K562 (cell line): Measurements from ENCODE around the gene GPR22.

Experiments
- JUN ChIP-seq, 2 experiments: sonication (generic) in 1 of 2; formaldehyde crosslinking in 1 of 2; IDR thresholded peaks; 2 replicates each; pipeline versions ENCODE4 v1.6.1 to v1.8.0; 2012 to 2022; ENCODE audit warnings: borderline replicate concordance in 2 of 2, mild to moderate bottlenecking in 2 of 2, improper control_type of control experiment in 1 of 2, low read depth in 1 of 2, low read length in 1 of 2, missing genetic modification reagents in 1 of 2
- POLR2AphosphoS5 ChIP-seq: IDR thresholded peaks from 2 replicates; pipeline ENCODE4 v1.6.1; 2011; ENCODE audit warnings: mild to moderate bottlenecking, low read depth, low read length, moderate library complexity; ENCODE audit not compliant: control insufficient read depth, insufficient read depth
- ZNF3 ChIP-seq: fragments of 250-450 bp; sonication (Bioruptor Pico); IDR thresholded peaks from 2 replicates; pipeline ENCODE4 v1.5.0; 2021; ENCODE audit warnings: mild to moderate bottlenecking, moderate library complexity
- TF ChIP-seq, protein P1 (sequence below), 3 experiments: fragments of 200-800 bp in 1 of 3; fragments of 250-450 bp in 1 of 3; fragments of 450-650 bp in 1 of 3; sonication (Bioruptor Pico) in 1 of 3; sonication (Bioruptor generic) in 1 of 3; formaldehyde crosslinking in 1 of 3; IDR thresholded peaks; 2 replicates each; pipeline versions ENCODE4 v1.6.1 to v1.8.0; 2016 to 2022; ENCODE audit warnings: mild to moderate bottlenecking in 2 of 3, missing genetic modification characterization in 2 of 3, missing compliant biosample characterization in 1 of 3, moderate library complexity in 1 of 3

DNA sequence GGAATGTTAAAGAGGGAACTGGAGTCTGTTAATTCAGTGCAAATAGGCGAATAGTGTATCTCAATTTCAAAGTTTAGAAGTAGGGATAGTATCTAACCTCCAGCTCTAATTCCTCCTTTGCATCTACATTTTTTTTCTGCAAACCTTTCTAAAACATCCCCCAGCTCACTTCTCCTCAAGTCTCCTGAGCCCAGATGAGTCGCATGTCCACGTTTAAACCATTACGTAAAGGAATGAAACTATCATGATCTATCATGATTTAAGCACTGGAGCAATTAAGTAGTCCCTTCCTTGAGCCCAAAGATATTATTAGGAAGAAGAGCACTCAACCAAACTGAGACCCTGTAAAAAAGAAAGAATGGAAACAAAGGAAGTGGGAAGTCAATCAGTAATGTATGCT lies 29.9 kb downstream of the GPR22 start:
- TF ChIP-seq JUN (IDR thresholded peaks at IDR 0.05; ENCODE audit: borderline replicate concordance, low read depth, low read length): no peak
- TF ChIP-seq JUN (CRISPR knock-in tag; IDR thresholded peaks at IDR 0.05; ENCODE audit: borderline replicate concordance): no peak
- TF ChIP-seq, protein P1, sequence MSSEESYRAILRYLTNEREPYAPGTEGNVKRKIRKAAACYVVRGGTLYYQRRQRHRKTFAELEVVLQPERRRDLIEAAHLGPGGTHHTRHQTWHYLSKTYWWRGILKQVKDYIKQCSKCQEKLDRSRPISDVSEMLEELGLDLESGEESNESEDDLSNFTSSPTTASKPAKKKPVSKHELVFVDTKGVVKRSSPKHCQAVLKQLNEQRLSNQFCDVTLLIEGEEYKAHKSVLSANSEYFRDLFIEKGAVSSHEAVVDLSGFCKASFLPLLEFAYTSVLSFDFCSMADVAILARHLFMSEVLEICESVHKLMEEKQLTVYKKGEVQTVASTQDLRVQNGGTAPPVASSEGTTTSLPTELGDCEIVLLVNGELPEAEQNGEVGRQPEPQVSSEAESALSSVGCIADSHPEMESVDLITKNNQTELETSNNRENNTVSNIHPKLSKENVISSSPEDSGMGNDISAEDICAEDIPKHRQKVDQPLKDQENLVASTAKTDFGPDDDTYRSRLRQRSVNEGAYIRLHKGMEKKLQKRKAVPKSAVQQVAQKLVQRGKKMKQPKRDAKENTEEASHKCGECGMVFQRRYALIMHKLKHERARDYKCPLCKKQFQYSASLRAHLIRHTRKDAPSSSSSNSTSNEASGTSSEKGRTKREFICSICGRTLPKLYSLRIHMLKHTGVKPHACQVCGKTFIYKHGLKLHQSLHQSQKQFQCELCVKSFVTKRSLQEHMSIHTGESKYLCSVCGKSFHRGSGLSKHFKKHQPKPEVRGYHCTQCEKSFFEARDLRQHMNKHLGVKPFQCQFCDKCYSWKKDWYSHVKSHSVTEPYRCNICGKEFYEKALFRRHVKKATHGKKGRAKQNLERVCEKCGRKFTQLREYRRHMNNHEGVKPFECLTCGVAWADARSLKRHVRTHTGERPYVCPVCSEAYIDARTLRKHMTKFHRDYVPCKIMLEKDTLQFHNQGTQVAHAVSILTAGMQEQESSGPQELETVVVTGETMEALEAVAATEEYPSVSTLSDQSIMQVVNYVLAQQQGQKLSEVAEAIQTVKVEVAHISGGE (CRISPR knock-in tag; IDR thresholded peaks at IDR 0.05): no peak
- TF ChIP-seq POLR2AphosphoS5: no peak
- TF ChIP-seq ZNF3 (CRISPR knock-in tag): no peak
